RKO (cell line): ENCODE results near the gene NUP210L.

Experiments
- DNase-seq: peaks from one replicate; pipeline ENCODE4 v3.0.0-alpha.2; 2016; ENCODE audit warnings: low spot score

Gene NUP210L

GRCh38 chr1:154154534-154155191 lies at the start of gene NUP210L:
Gene NUP210L (minus strand): TSS chr1:154155073.
- DNase-seq = no peak

DNA sequence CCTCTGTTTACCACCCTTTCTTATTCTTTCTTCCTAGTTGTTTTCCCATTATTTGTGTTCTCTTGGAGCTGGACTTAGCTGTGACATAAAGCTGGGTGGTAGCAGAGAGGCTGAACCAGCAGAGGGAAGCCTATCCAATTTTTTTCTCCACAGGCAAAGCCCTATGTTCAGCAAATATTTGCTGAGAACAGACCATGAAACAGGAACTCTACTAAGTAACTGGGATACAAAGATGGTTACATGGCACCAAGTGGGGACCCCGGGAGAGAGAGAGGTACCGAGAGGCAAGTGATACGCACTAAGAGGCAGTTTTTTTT lies 44.6 kb upstream of the NUP210L start:
- no peak for DNase-seq

GRCh38 chr1:154198756-154199562 lies 44.1 kb upstream of the NUP210L start:
- no peak for DNase-seq

DNA sequence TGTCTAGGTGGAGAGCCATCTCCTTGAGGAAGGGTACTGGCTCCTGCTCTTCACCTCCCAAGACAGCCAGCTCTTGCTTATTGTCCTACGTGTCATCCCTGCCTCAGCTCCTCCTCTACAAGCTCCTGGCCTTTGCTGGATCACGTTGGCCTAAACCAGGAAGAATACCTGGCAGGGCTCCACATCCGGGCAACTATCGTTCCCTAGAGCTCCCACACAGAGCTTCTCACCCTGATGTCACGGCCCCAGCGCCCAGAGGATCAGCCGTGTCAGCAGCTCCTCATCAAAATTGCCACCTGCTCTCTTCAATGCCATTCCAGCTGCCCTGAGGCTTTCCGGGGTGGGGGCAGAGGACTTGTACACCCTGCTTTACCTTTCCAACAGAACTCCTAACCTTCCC lies 38.9 kb upstream of the NUP210L start:
- DNase-seq = no peak

DNA sequence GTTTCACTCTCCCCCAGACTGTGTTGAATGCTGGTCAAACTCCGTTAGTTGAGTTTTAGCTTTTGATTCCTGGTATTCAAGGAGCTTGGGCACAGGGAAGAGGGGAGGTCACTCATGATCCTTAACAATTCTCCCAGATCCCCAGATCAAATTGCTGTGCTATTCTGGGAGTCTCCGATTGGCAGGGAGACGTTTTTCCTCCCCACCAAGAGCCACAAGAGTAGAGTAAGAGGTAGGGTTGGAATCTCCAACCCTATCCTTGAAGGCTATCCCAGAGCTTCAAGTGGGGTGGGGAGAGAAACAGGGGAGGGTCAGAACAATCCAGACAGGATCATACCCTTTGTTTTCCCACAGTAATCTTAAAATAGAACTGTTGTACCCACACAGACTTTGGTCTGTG lies 37.6 kb upstream of the NUP210L start:
- DNase-seq = no peak

GRCh38 chr1:154191990-154192461 lies 37.2 kb upstream of the NUP210L start, which contains the start of gene TPM3:
Gene TPM3 (minus strand): TSS chr1:154192100. CDS start chr1:154192018, 82 bp downstream.
- no peak for DNase-seq

DNA sequence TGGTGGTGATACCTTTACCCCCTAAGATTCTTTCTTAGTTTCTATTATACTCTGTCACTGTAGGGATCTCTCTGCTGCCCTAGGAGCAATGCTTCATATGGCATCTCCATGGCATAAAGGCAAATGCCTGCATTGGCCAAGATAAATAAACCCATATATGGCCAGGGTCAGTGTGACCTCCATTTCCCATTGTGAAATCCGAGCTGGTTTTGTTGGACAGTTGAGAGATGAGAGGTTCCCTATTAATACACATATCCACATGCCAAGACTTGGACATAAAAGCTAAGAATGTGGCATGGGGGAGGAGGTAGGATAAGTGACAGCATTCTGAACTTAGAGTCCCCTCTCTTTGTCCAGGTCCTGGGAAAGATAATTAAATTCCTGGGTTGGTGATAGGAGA lies 35.7 kb upstream of the NUP210L start:
- no peak for DNase-seq

GRCh38 chr1:154186852-154187501 lies 32.1 kb upstream of the NUP210L start:
- no peak for DNase-seq

- DNase-seq = peak; percentile 50
These were observed 31.3 kb upstream of the NUP210L start for GRCh38 chr1:154186177-154186576.

DNA sequence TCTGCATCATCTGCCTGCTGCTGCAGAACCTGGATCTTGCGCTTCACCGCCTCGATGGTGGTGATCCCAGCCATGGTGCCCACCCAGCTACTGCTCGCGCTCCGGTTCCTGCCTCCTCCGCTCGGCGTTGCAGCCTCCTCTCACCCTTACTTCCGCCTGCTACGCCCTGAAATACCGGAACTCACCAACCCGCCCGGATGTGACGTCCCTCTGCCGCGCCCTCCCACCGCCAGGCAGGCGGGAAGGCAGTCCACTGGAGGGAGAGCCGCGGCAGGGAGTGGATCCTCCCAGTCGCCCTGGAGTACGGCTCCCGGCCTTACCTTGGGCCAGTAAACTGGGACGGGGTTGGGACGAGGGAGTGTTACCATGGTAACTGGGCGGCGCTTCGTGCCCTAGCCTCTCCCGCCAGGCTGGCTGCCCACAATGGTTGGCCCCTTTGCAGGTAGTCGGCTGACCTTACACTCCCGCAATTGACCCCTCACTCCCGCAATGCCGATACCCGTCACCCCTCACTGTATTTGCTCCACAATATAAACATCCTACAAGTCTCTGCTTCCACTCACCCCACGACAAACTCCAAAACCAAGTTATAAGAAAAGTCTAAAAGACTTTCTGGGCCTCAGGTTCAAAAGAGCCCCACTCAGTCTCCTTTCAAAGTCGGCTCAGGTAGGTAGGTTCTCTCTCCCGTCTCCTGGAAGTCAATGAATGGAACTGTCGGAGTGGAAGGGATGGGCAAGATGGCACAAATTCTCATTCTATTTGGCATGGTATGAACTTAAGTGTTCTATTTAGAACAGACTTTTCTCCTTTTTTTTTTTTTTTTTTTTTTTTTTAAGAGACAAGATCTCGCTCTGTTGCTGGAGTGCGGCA lies 28.4 kb upstream of the NUP210L start:
- DNase-seq = peak; percentile 97

- DNase-seq = peak; percentile 91
These were observed 27.6 kb upstream of the NUP210L start for GRCh38 chr1:154182344-154183045.

DNA sequence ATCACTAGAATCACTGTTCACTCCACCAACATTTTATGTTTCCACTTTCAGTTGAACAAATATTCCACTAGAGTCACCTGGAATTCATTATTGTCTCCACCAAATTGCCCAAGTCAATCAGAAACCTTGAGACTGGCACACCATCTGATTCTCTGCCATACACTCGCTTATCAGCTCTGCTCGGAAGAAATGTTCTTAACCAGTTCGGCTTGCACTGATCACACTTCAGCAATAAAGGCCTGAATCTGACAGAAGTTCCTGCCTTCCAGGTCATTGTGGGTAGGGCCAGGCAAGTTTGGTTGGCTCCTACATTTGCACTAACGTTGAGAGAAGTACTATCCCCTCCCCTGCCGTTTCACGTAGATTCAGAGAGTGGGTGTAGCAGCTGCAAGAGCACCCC lies 27.1 kb upstream of the NUP210L start:
- DNase-seq = no peak

GRCh38 chr1:154179946-154180687 lies 25.2 kb upstream of the NUP210L start:
- DNase-seq = no peak

- DNase-seq = no peak
These were observed 24.3 kb upstream of the NUP210L start for GRCh38 chr1:154178911-154179811.

DNA sequence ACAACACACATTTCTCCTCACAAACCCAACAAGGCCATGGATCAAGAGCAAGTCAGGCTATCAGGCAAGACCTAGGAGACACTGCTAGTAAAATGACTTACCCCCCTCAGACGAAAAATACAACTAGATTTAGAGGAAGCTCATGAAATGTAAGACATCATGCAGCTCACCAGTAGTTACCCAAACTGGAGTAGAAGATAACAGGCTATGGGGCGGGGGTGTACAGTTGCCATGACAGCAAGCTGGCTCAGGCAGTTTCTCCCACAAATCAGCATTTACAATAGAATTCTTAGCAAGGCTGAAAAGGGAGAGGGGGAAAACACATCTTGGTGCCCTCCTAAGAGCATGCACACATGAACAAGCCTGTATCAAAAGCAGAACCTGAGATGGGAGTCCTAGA lies 23.1 kb upstream of the NUP210L start:
- no peak for DNase-seq

DNA sequence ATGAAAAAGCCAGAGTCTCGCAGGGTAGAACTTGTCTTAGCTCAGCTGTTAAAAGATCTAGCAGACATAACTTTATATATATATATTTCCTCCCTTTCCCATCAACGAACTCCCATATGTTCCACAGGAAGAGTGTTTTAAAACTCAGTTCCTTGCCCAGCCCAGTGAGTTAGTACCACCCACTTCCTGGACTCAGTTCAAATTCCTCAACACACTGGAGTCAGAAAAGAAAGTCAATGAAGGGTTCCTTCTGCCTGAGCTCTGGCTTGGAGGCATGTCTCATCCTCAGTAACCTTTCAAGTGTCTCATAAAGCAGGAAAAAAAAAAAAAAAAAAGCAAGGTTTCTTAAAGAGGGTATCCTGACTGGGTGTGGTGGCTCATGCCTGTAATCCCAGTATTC lies 21.5 kb upstream of the NUP210L start:
- DNase-seq = peak; percentile 47

DNA sequence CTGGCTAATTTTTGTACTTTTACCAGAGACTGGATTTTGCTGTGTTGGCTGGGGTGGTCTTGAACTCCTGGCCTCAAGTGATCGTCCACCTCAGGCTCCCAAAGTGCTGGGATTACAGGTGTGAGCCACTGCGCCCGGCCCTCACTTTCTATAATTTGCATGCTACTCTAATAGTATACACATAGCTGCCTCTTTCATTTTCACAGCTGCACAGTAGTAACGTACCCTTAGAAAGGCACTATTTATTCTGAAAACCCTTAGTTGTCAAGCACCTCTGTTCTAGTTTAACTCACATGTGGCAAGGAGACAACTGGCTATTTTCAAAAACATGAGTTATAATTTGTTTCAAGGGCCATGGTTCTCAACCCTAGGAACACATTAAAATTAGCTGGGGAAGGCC lies 19.8 kb upstream of the NUP210L start:
- no peak for DNase-seq

DNA sequence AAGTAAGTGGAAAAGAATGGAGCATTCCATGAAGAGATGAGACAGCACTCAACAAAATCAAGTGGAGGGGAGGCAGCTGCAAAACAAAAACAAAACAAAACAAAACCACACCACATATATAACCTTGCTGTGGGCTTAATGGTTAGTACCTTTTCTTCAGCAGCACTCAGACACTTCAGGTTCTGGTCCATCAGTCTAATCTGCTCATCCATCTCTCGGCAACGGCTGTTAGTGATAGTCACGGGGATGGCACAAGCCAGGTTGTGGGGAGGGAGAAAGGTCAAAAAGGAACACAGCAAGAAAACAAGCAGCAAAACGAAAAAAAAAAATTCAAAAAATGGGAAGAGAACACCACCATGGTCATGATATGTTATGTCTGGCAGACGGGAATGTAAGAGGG lies 17.0 kb upstream of the NUP210L start:
- no peak for DNase-seq

DNA sequence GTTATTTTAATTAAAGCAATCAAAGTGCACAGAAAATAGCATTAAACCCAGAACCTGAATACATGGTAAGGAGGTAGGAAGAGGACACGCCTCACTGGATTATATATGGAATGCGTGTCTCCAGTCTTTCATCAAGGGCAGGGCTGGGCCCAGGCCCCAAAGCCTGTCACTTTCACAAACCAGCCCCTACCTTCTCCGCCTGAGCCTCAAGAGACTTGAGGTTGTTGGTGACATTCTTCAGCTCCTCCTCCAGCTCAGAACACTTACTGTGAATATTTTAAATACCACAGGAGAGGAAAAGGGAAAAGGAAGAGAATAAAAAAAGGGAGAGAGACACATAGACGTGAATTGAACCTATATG lies 16.3 kb upstream of the NUP210L start:
- DNase-seq = no peak
